A549 (cell line): Measurements from ENCODE around the gene KLHL13. TPM values are rescaled to one million over a fixed set of nuclear protein-coding genes. Genes with fewer than 3 reads are reported as not detected.

Experiments
- ATAC-seq, 2 experiments: fragments of 200-7000 bp in 1 of 2; fragments of >200 bp in 1 of 2; cut with Nextera tagmentation in 1 of 2; cut with Tn5 transposase in 1 of 2; 3 replicates each; pipeline versions ENCODE4 v1.8.0 to v1.9.1; 2018 to 2020; ENCODE audit warnings: mild to moderate bottlenecking in 1 of 2, moderate library complexity in 1 of 2
- CTCF ChIA-PET: fragments of 300-600 bp; sonication (Branson Sonifier 250); formaldehyde crosslinking; extraction: SDS; loops from one replicate; lab custom pipeline; 2021; ENCODE audit warnings: antibody characterized with exemption, inconsistent platforms; lab: Yijun Ruan, JAX
- POLR2A ChIA-PET: fragments of 350-600 bp; formaldehyde crosslinking; extraction: SDS; loops from one replicate; lab custom pipeline; 2021; ENCODE audit warnings: antibody characterized with exemption, inconsistent platforms; lab: Yijun Ruan, JAX
- DNase-seq, 2 experiments: peaks; one replicate each; pipeline versions ENCODE4 v3.0.0 to v3.0.0-alpha.2; 2011 to 2016; ENCODE audit warnings: low read depth in 1 of 2, low spot score in 1 of 2
- FAIRE-seq: peaks from 2 replicates; lab custom pipeline; 2011; peaks lifted over from hg19 to GRCh38; lab: Jason Lieb, UNC
- H3K27ac ChIP-seq, 2 experiments: fragments of >200 bp; sonication (Bioruptor Twin); formaldehyde crosslinking; 3 replicates each; pipeline ENCODE4 v1.5.1; 2016 to 2017
- H3K4me1 ChIP-seq: fragments of >200 bp; sonication (Bioruptor Twin); formaldehyde crosslinking; 3 replicates; pipeline ENCODE4 v1.6.1; 2016
- H3K4me2 ChIP-seq: fragments of >200 bp; sonication (Bioruptor Twin); formaldehyde crosslinking; 3 replicates; pipeline ENCODE4 v1.6.1; 2016
- H3K4me3 ChIP-seq: fragments of >200 bp; sonication (Bioruptor Twin); formaldehyde crosslinking; 3 replicates; pipeline ENCODE4 v1.5.1; 2016
- H3K9me3 ChIP-seq: fragments of >200 bp; sonication (Bioruptor Twin); formaldehyde crosslinking; 3 replicates; pipeline ENCODE4 v1.6.1; 2016
- CBX2 ChIP-seq: fragments of 200-600 bp; sonication (generic); IDR thresholded peaks from 2 replicates; pipeline ENCODE4 v1.6.1; 2016; ENCODE audit warnings: low read depth, mild to moderate bottlenecking, borderline replicate concordance
- CHD4 ChIP-seq: fragments of 200-600 bp; sonication (generic); IDR thresholded peaks from 2 replicates; pipeline ENCODE4 v1.6.1; 2016; ENCODE audit warnings: antibody characterized with exemption, mild to moderate bottlenecking, borderline replicate concordance
- EHF ChIP-seq: fragments of 250-450 bp; sonication (Bioruptor Pico); IDR thresholded peaks from 2 replicates; pipeline ENCODE4 v1.5.0; 2020; ENCODE audit warnings: mild to moderate bottlenecking
- ESRRA ChIP-seq: fragments of 150-350 bp; IDR thresholded peaks from 2 replicates; pipeline ENCODE4 v1.6.1; 2014; ENCODE audit warnings: mild to moderate bottlenecking, low read length, borderline replicate concordance
- FOSL2 ChIP-seq, 2 experiments: fragments of 450-650 bp in 1 of 2; fragments of >200 bp in 1 of 2; sonication (Bioruptor Twin) in 1 of 2; formaldehyde crosslinking; IDR thresholded peaks; 2 replicates each; pipeline versions ENCODE4 v1.5.0 to v1.6.1; 2016 to 2020; ENCODE audit warnings: mild to moderate bottlenecking in 1 of 2, moderate library complexity in 1 of 2
- JUN ChIP-seq, 2 experiments: fragments of >200 bp; sonication (Bioruptor Twin); formaldehyde crosslinking; IDR thresholded peaks; 2 replicates in 1 of 2; 3 replicates in 1 of 2; pipeline ENCODE4 v1.6.1; 2016 to 2017
- KDM5A ChIP-seq: fragments of 200-600 bp; sonication (generic); IDR thresholded peaks from 2 replicates; pipeline ENCODE4 v1.6.1; 2016; ENCODE audit warnings: antibody characterized with exemption, mild to moderate bottlenecking
- MYC ChIP-seq: IDR thresholded peaks from 2 replicates; pipeline ENCODE4 v1.6.1; 2012; ENCODE audit warnings: mild to moderate bottlenecking, inconsistent platforms, low read length, improper control_type of control experiment, borderline replicate concordance
- PHF8 ChIP-seq: fragments of 200-600 bp; sonication (generic); IDR thresholded peaks from 2 replicates; pipeline ENCODE4 v1.6.1; 2016; ENCODE audit warnings: low read depth, mild to moderate bottlenecking, antibody characterized with exemption, moderate library complexity, borderline replicate concordance
- POLR2A ChIP-seq: IDR thresholded peaks from 2 replicates; pipeline ENCODE4 v1.6.1; 2012; ENCODE audit warnings: mild to moderate bottlenecking, low read length
- POLR2AphosphoS2 ChIP-seq: conservative IDR thresholded peaks from 2 replicates; pipeline ENCODE4 v1.6.1; 2012; ENCODE audit warnings: low read length, improper control_type of control experiment, inconsistent platforms
- RNF2 ChIP-seq: fragments of 200-600 bp; sonication (generic); IDR thresholded peaks from 2 replicates; pipeline ENCODE4 v1.6.1; 2016; ENCODE audit warnings: low read depth, mild to moderate bottlenecking, antibody characterized with exemption, moderate library complexity, borderline replicate concordance
- TFCP2L1 ChIP-seq: fragments of 250-450 bp; sonication (Bioruptor Pico); IDR thresholded peaks from 2 replicates; pipeline ENCODE4 v1.5.0; 2021; ENCODE audit warnings: mild to moderate bottlenecking
- ZC3H11A ChIP-seq: fragments of 450-650 bp; IDR thresholded peaks from 2 replicates; pipeline ENCODE4 v1.6.1; 2014; ENCODE audit warnings: antibody characterized with exemption, mild to moderate bottlenecking
- ZFP36 ChIP-seq: fragments of 450-650 bp; IDR thresholded peaks from 2 replicates; pipeline ENCODE4 v1.6.1; 2014; ENCODE audit warnings: borderline replicate concordance; ENCODE audit not compliant: partially characterized antibody
- ZSCAN20 ChIP-seq: fragments of 250-450 bp; sonication (Bioruptor Pico); IDR thresholded peaks from 2 replicates; pipeline ENCODE4 v1.8.0; 2022; ENCODE audit warnings: mild to moderate bottlenecking, moderate library complexity
- WGBS: methylation state at CpG from one replicate; pipeline ENCODE4 v1.1.6; 2017; ENCODE audit errors: missing lambda C conversion rate; 5-methylcytosine and 5-hydroxymethylcytosine counted together
- polyA plus RNA-seq, 4 experiments: library from polyadenylated mRNA; depleted of rRNA in 3 of 4; stranded (reverse); fragments of >200 nt; fragmentation: RNase III in 1 of 4; extraction: RNeasy Plus Mini Kit Qiagen cat#74134 plus additional on column Dnase treatment in 1 of 4; gene quantifications; 2 replicates in 3 of 4; 3 replicates in 1 of 4; pipeline ENCODE4 v1.2.3, GENCODE V29; 2011 to 2017
- TF ChIP-seq, protein P1 (sequence below): fragments of 450-650 bp; IDR thresholded peaks from 2 replicates; pipeline ENCODE4 v1.6.1; 2014; ENCODE audit warnings: antibody characterized with exemption
- TF ChIP-seq, protein P2 (sequence below): fragments of 250-450 bp; sonication (Bioruptor Pico); IDR thresholded peaks from 2 replicates; pipeline ENCODE4 v1.5.0; 2021; ENCODE audit warnings: mild to moderate bottlenecking, moderate library complexity, borderline replicate concordance
- TF ChIP-seq, protein P3 (sequence below): fragments of >200 bp; sonication (Bioruptor Twin); formaldehyde crosslinking; IDR thresholded peaks from 3 replicates; pipeline ENCODE4 v1.6.1; 2016
- TF ChIP-seq, protein P4 (sequence below): IDR thresholded peaks from 2 replicates; pipeline ENCODE4 v1.6.1; 2012; ENCODE audit warnings: low read depth, borderline replicate concordance
- TF ChIP-seq, protein P5 (sequence below): fragments of >200 bp; sonication (Bioruptor Twin); formaldehyde crosslinking; IDR thresholded peaks from 3 replicates; pipeline ENCODE4 v1.5.1; 2016

Gene KLHL13
- polyA plus RNA-seq, 2 of the 4 experiments (the other 2 are of a cell fraction): 0.76 to 1.0 TPM

DNA sequence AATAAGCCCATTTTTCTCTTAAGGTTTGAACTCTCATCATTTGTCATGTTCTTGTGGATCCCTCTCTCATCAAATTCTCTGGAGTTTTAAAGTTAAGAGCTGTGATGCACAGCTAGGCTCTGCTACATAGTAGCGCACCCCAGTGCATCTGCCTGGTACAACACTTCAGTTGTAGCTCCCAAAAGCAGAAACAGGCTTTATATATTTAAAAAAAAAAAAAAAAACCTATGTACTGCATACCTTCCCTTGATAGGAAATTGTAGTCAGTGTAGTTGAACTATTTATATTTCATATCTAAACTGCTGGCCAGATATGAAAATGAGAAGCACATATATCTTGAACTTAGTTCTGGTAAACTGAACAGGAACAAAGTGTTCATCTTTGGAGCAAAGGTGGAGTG lies 131.4 kb downstream of the KLHL13 start:
- Histone ChIP-seq H3K4me2 (no peak overlapping the region), H3K27ac (no peak overlapping the region), H3K4me1 (no peaks in the 10 kb centered on the region), H3K9me3 (no peaks in the 10 kb centered on the region), H3K4me3 (no peak overlapping the region)
- TF ChIP-seq CBX2 (no peak), ZFP36 (no peak), JUN (IDR thresholded peaks at IDR 0.05) (no peak), RNF2 (no peak), ESRRA (no peak), POLR2A (no peak), ZSCAN20 (CRISPR knock-in tag) (no peak), KDM5A (no peak)
- TF ChIP-seq, protein P1, sequence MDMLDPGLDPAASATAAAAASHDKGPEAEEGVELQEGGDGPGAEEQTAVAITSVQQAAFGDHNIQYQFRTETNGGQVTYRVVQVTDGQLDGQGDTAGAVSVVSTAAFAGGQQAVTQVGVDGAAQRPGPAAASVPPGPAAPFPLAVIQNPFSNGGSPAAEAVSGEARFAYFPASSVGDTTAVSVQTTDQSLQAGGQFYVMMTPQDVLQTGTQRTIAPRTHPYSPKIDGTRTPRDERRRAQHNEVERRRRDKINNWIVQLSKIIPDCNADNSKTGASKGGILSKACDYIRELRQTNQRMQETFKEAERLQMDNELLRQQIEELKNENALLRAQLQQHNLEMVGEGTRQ: no peak
- TF ChIP-seq, protein P2, sequence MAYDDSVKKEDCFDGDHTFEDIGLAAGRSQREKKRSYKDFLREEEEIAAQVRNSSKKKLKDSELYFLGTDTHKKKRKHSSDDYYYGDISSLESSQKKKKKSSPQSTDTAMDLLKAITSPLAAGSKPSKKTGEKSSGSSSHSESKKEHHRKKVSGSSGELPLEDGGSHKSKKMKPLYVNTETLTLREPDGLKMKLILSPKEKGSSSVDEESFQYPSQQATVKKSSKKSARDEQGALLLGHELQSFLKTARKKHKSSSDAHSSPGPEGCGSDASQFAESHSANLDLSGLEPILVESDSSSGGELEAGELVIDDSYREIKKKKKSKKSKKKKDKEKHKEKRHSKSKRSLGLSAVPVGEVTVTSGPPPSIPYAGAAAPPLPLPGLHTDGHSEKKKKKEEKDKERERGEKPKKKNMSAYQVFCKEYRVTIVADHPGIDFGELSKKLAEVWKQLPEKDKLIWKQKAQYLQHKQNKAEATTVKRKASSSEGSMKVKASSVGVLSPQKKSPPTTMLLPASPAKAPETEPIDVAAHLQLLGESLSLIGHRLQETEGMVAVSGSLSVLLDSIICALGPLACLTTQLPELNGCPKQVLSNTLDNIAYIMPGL (CRISPR knock-in tag): no peak
- TF ChIP-seq, protein P3, sequence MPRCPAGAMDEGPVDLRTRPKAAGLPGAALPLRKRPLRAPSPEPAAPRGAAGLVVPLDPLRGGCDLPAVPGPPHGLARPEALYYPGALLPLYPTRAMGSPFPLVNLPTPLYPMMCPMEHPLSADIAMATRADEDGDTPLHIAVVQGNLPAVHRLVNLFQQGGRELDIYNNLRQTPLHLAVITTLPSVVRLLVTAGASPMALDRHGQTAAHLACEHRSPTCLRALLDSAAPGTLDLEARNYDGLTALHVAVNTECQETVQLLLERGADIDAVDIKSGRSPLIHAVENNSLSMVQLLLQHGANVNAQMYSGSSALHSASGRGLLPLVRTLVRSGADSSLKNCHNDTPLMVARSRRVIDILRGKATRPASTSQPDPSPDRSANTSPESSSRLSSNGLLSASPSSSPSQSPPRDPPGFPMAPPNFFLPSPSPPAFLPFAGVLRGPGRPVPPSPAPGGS: no peak
- 0% methylated on average over 1 of the region's 1 CpG for WGBS
- ATAC-seq (no peak), DNase-seq (peak in 1 of 2 experiments; percentile 6), FAIRE-seq (no peak)
- POLR2A ChIA-PET: no interaction called here
- CTCF ChIA-PET: no interaction called here

DNA sequence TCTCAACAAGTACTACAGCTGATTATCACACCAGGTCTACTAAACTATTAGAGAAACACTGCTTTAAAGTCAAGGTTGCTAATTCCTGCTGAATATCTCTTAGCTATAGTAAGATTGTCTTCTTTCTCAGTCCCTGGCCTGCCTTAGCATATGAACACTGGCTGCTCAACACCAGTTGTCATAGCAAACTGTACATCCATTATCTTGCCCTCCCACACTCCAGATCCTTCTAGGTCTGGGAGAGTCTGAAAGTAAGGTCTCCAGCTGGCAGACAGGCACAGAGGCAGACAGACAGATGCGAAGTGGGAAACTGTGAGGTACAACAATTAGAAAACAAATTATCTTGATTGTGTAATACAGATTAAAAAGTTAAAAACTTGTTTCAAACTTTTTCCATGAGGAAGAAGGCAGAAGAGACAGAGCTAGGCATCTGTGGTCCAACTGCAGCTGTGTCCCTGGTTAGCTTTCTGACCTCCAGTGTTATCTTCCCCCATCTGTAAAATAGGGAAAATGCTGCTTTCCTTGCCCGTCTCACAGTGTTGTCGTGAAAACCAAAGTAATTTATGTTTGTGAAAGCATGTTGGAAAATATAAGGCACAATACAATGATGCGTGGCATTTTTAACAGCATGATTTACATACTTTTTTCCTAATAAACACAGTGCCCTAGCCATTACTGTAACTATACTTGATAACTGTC lies 133.8 kb downstream of the KLHL13 start:
- CTCF ChIA-PET: no interaction called here
- Histone ChIP-seq H3K4me1 (no peaks in the 10 kb centered on the region), H3K4me3 (no peak overlapping the region)
- FAIRE-seq: no peak
- TF ChIP-seq ZC3H11A (no peak), CHD4 (no peak), MYC (no peak), TFCP2L1 (CRISPR knock-in tag) (no peak), FOSL2 (IDR thresholded peaks at IDR 0.05) (no peak), FOSL2 (CRISPR knock-in tag; IDR thresholded peaks at IDR 0.05) (no peak), POLR2AphosphoS2 (no peak), EHF (no peak), PHF8 (no peak)
- TF ChIP-seq, protein P4, sequence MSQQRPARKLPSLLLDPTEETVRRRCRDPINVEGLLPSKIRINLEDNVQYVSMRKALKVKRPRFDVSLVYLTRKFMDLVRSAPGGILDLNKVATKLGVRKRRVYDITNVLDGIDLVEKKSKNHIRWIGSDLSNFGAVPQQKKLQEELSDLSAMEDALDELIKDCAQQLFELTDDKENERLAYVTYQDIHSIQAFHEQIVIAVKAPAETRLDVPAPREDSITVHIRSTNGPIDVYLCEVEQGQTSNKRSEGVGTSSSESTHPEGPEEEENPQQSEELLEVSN: no peak
- TF ChIP-seq, protein P5, sequence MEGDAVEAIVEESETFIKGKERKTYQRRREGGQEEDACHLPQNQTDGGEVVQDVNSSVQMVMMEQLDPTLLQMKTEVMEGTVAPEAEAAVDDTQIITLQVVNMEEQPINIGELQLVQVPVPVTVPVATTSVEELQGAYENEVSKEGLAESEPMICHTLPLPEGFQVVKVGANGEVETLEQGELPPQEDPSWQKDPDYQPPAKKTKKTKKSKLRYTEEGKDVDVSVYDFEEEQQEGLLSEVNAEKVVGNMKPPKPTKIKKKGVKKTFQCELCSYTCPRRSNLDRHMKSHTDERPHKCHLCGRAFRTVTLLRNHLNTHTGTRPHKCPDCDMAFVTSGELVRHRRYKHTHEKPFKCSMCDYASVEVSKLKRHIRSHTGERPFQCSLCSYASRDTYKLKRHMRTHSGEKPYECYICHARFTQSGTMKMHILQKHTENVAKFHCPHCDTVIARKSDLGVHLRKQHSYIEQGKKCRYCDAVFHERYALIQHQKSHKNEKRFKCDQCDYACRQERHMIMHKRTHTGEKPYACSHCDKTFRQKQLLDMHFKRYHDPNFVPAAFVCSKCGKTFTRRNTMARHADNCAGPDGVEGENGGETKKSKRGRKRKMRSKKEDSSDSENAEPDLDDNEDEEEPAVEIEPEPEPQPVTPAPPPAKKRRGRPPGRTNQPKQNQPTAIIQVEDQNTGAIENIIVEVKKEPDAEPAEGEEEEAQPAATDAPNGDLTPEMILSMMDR: no peak
- TF ChIP-seq, all 56 proteins: peak for 0
- ATAC-seq (no peak), DNase-seq (no peak)
- POLR2A ChIA-PET: no interaction called here
- WGBS: 39% methylated on average over 4 of the region's 4 CpGs
- no peak overlapping the region for H3K27ac ChIP-seq
- no peaks in the 10 kb centered on the region for H3K9me3 ChIP-seq
- H3K4me2 ChIP-seq: no peak overlapping the region
